Transverse colon (tissue), 4 donors: ENCODE results near the gene BAHCC1.

Experiments used
- CTCF ChIP-seq, 5 experiments: fragments of 200-600 bp in 3 of 5; fragments of 450-650 bp in 2 of 5; sonication (generic) in 3 of 5; IDR thresholded peaks; 1 replicate in 2 of 5; 2 replicates in 3 of 5; pipeline ENCODE4 v1.5.1; 2016 to 2017; ENCODE audit warnings: antibody characterized with exemption in 5 of 5, inconsistent platforms in 3 of 5, mild to moderate bottlenecking in 2 of 5, moderate library complexity in 1 of 5
- POLR2A ChIP-seq: fragments of 450-650 bp; IDR thresholded peaks from one replicate; pipeline ENCODE4 v1.6.1; 2016; ENCODE audit warnings: antibody characterized with exemption, mild to moderate bottlenecking, moderate library complexity
- POLR2AphosphoS5 ChIP-seq, 3 donors: sonication (generic); formaldehyde crosslinking; IDR thresholded peaks; one replicate each; pipeline ENCODE4 v1.6.1; 2016; ENCODE audit warnings: antibody characterized with exemption in 3 of 3

GRCh38 chr17:81428948-81429774, 33.9 kb downstream of the BAHCC1 start:
- TF ChIP-seq CTCF (IDR thresholded peaks at IDR 0.05) (no peak), POLR2A (no peak), POLR2AphosphoS5 (IDR thresholded peaks at IDR 0.05) (peak in 2 of 3 donors; percentile 45 to 53)
